Nephron (organoid): ENCODE data around the gene SESN2.
A peak's percentile ranks its signal among the peaks of the same experiment; 100 is the strongest.

ENCODE experiments used
- H3K27ac Mint-ChIP-seq, 3 experiments: 2 replicates each; pipeline ENCODE4 v1.8.0; 2020; ENCODE audit warnings: mixed read lengths in 3 of 3, mild to moderate bottlenecking in 2 of 3, moderate library complexity in 1 of 3
- H3K27me3 Mint-ChIP-seq: 2 replicates; pipeline ENCODE4 v1.8.0; 2021; ENCODE audit warnings: low read depth, mild to moderate bottlenecking, moderate library complexity, mixed read lengths
- H3K36me3 Mint-ChIP-seq: 2 replicates; pipeline ENCODE4 v1.8.0; 2020; ENCODE audit warnings: low read depth, mixed read lengths
- H3K4me1 Mint-ChIP-seq: 2 replicates; pipeline ENCODE4 v1.8.0; 2020; ENCODE audit warnings: mixed read lengths
- H3K4me3 Mint-ChIP-seq, 3 experiments: 2 replicates each; pipeline ENCODE4 v1.8.0; 2020; ENCODE audit warnings: mild to moderate bottlenecking in 3 of 3, mixed read lengths in 3 of 3, moderate library complexity in 2 of 3
- H3K9me3 Mint-ChIP-seq: 2 replicates; pipeline ENCODE4 v1.8.0; 2020; ENCODE audit warnings: mixed read lengths
- TF ChIP-seq, protein P1 (sequence below), 3 experiments: fragments of 200-600 bp; sonication (generic); IDR thresholded peaks; one replicate each; pipeline ENCODE4 v1.5.0; 2021; ENCODE audit warnings: antibody characterized with exemption in 3 of 3; ENCODE audit not compliant: unreplicated experiment in 3 of 3

SESN2 gene

GRCh38 chr1:28232558-28233263, 26.6 kb upstream of the SESN2 start, which contains the start of gene DNAJC8:
Gene DNAJC8 (minus strand): TSS chr1:28233029. CDS start chr1:28232998, 31 bp downstream.
- TF ChIP-seq, protein P1, sequence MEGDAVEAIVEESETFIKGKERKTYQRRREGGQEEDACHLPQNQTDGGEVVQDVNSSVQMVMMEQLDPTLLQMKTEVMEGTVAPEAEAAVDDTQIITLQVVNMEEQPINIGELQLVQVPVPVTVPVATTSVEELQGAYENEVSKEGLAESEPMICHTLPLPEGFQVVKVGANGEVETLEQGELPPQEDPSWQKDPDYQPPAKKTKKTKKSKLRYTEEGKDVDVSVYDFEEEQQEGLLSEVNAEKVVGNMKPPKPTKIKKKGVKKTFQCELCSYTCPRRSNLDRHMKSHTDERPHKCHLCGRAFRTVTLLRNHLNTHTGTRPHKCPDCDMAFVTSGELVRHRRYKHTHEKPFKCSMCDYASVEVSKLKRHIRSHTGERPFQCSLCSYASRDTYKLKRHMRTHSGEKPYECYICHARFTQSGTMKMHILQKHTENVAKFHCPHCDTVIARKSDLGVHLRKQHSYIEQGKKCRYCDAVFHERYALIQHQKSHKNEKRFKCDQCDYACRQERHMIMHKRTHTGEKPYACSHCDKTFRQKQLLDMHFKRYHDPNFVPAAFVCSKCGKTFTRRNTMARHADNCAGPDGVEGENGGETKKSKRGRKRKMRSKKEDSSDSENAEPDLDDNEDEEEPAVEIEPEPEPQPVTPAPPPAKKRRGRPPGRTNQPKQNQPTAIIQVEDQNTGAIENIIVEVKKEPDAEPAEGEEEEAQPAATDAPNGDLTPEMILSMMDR (IDR thresholded peaks at IDR 0.05; ENCODE audit: unreplicated experiment in 3 of 3), result no peak
- Mint-ChIP-seq H3K27me3 (peaks cover 3% of the 10 kb centered on the region), H3K4me1 (peaks cover 11% of the 10 kb centered on the region), H3K36me3 (peaks cover 13% of the 10 kb centered on the region), H3K4me3 (peak within 1 kb of the TSS; percentile 98 to 100 (median 100)), H3K9me3 (no peaks in the 10 kb centered on the region), H3K27ac (peak within 1 kb of the TSS; percentile 90 to 97 (median 94))

DNA sequence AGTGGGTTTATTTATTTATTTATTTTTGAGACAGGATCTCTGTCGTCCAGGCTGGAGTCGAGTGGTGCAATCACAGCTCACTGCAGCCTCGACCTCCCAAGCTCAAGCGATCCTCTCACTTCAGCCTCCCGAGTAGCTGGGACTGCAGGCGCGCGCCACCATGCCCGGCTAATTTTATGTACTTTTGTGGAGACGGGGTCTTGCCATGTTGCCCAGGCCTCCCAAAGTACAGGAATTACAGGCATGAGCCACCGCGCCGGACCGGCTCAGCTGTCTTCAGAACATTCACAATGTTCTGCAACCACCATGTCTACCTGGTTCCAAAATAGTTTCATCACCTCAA, 26.1 kb upstream of the SESN2 start:
- TF ChIP-seq, protein P1 (IDR thresholded peaks at IDR 0.05; ENCODE audit: unreplicated experiment in 3 of 3), result no peak
- Mint-ChIP-seq H3K4me1 (peaks cover 11% of the 10 kb centered on the region), H3K27me3 (peaks cover 3% of the 10 kb centered on the region), H3K27ac (peak overlapping the region in 2 of 3 experiments; percentile 90 to 97), H3K9me3 (no peaks in the 10 kb centered on the region), H3K4me3 (peak overlapping the region; percentile 79 to 100 (median 83)), H3K36me3 (peaks cover 11% of the 10 kb centered on the region)

GRCh38 chr1:28235755-28236655, 23.3 kb upstream of the SESN2 start, which contains the start of gene ATP5IF1:
Gene ATP5IF1 (plus strand): TSS chr1:28236124. CDS start chr1:28236184, 60 bp downstream.
- Mint-ChIP-seq H3K27me3 (peaks cover 3% of the 10 kb centered on the region), H3K36me3 (peaks cover 8% of the 10 kb centered on the region), H3K4me1 (peaks cover 14% of the 10 kb centered on the region), H3K9me3 (no peaks in the 10 kb centered on the region), H3K4me3 (peak within 1 kb of the TSS in 1 of 3 experiments; percentile 11), H3K27ac (no peak within 1 kb of the TSS)
- TF ChIP-seq, protein P1 (IDR thresholded peaks at IDR 0.05; ENCODE audit: unreplicated experiment in 3 of 3), result no peak

- no peak overlapping the region for H3K27ac Mint-ChIP-seq
- H3K4me1 Mint-ChIP-seq, result peaks cover 16% of the 10 kb centered on the region
- TF ChIP-seq, protein P1 (IDR thresholded peaks at IDR 0.05; ENCODE audit: unreplicated experiment in 3 of 3), result no peak
- peaks cover 8% of the 10 kb centered on the region for H3K36me3 Mint-ChIP-seq
- H3K4me3 Mint-ChIP-seq, result no peak overlapping the region
- H3K27me3 Mint-ChIP-seq, result peaks cover 3% of the 10 kb centered on the region
- H3K9me3 Mint-ChIP-seq, result no peaks in the 10 kb centered on the region
Observed at GRCh38 chr1:28236656-28237322, 22.5 kb upstream of the SESN2 start.

DNA sequence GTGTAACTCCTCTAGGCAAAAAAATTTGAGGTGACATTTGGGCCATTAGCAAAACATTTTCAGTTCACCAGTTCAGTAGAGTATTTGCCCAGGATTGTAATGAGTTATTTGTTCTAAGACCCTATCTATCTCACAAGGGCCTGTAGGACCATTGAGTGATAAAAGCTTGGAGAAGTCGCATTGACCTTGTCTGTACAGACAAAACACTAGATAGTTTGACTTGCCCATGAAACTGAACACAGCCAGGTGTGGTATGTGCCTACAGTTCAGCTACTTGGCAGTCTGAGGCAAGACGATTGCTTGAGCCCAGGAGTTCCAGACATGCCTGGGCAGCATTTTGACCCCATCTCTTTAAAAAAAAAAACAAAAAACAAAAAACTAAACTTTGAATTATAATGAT, 20.3 kb upstream of the SESN2 start:
- no peaks in the 10 kb centered on the region for H3K9me3 Mint-ChIP-seq
- peak overlapping the region in 2 of 3 experiments; percentile 30 to 82 for H3K27ac Mint-ChIP-seq
- TF ChIP-seq, protein P1 (IDR thresholded peaks at IDR 0.05; ENCODE audit: unreplicated experiment in 3 of 3), result no peak
- H3K27me3 Mint-ChIP-seq, result no peaks in the 10 kb centered on the region
- peaks cover 11% of the 10 kb centered on the region for H3K4me1 Mint-ChIP-seq
- H3K4me3 Mint-ChIP-seq, result peak overlapping the region; percentile 16 to 48 (median 23)
- H3K36me3 Mint-ChIP-seq, result peaks cover 3% of the 10 kb centered on the region
